Measurements from ENCODE around the gene ANKRD33B.
"Not testable (repeated sequence)": the region's sequence is repeated elsewhere in the genome, so short reads cannot be mapped to it uniquely, and the experiment has no call there.

Gene ANKRD33B

GRCh38 chr5:10563945-10564837, at the start of gene ANKRD33B:
Gene ANKRD33B, plus strand, starts transcription at chr5:10564070. Its CDS starts 398 bp downstream, at chr5:10564468.
- DNase-seq (ENCODE audit: low read depth): peak; percentile 70

DNA sequence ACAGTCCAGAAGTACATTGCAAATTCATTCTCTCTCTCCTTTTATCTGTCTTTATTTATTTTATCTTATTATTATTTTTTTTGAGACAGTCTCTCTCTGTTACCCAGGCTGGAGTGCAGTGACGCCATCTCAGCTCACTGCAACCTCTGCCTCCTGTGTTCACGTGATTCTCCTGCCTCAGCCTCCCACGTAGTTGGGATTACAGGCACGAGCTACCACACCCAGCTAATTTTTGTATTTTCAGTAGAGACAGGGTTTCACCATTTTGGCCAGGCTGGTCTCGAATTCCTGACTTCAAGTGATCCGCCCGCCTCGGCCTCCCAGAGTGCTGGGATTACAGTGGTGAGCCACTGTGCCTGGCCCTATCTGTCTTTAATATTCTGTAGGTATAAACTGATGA, 49.3 kb upstream of the ANKRD33B start:
- not testable (repeated sequence) for DNase-seq (ENCODE audit: low read depth)

GRCh38 chr5:10515492-10515891, 48.4 kb upstream of the ANKRD33B start:
- no peak for DNase-seq (ENCODE audit: low read depth)

DNA sequence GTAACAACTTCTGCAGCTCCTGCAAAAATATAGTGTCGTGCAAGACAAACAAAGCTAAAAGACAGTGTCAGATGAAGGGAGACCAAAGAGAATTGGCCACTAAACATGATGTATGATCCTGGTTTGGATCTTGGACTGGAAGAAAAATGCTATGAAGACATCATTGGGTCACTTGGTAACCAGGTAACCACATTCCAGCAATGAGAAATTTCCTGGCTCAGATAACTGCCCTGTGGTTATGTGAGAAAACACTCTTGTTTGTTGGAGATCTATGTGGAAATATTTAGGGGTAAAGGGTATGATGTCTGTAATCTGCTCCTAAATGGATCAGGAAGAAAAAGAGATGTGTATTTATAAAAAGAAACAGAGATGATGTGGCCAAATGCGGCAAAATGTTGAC, 45.5 kb upstream of the ANKRD33B start:
- DNase-seq (ENCODE audit: low read depth): no peak

DNA sequence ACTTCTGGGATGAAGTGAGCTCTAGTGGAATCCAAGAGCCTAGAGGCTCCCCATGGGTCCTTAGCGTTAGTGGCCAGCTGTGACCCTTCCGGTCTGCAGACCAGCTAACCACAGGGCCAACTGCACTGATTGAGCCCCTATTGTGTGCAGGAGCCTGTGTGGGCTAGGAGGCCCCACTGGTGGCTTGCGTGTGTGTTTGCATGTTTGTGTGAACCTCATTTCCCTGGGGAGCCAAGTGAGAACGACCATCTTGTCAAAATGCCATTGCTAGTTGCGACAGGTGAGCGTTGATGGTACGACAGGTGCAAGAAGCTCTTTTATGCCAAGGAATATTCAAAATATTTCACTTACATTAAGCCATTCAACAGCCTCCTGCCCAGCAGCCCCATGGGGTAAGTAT, 44.1 kb upstream of the ANKRD33B start:
- no peak for DNase-seq (ENCODE audit: low read depth)

GRCh38 chr5:10520706-10521105, 43.2 kb upstream of the ANKRD33B start:
- no peak for DNase-seq (ENCODE audit: low read depth)

- DNase-seq (ENCODE audit: low read depth): no peak
These were observed 42.2 kb upstream of the ANKRD33B start for GRCh38 chr5:10521466-10522223.

- DNase-seq (ENCODE audit: low read depth): no peak
These were observed 41.7 kb upstream of the ANKRD33B start for GRCh38 chr5:10522224-10522611.

GRCh38 chr5:10524376-10525123, 39.3 kb upstream of the ANKRD33B start:
- DNase-seq (ENCODE audit: low read depth): no peak

- no peak for DNase-seq (ENCODE audit: low read depth)
These were observed 38.8 kb upstream of the ANKRD33B start for GRCh38 chr5:10525124-10525495.

GRCh38 chr5:10527281-10527950, 36.5 kb upstream of the ANKRD33B start:
- no peak for DNase-seq (ENCODE audit: low read depth)

- DNase-seq (ENCODE audit: low read depth): no peak
These were observed 35.6 kb upstream of the ANKRD33B start for GRCh38 chr5:10528056-10528816.

- DNase-seq (ENCODE audit: low read depth): no peak
These were observed 35.0 kb upstream of the ANKRD33B start for GRCh38 chr5:10528827-10529226.

DNA sequence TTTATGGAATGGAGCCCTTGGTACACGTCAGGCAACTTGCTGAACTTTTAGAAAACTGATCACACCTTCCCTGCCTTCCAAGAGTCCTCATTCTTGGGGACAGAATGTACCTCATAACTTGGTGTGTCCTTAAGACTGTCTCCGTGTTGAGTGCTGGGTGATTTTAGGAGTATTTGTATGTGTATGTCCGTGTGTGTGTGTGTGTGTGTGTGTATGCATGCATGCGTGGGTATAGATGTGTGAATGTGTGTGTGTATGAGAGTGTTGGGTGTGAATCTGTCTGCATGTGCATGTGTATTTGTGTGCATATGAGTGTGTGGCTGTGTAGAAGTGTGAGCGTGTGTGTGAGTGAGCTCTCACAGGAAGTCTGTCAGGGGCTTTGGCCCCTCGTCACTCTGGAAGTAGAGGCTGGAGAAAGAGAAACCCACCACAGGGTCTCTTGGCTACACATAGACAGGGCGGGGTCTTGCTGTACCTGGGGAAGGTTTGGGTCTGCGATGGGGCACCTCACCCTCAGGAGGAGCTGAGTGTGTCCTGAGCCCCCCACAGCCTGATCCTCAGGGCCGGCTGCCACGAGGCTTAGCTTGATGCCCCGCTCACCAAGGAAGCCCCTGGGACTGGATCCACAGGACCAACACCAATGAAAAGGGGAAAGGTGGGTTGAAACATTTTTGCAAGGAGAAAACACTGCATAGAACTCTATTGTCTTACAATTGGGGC, 33.1 kb upstream of the ANKRD33B start:
- DNase-seq (ENCODE audit: low read depth): no peak

- no peak for DNase-seq (ENCODE audit: low read depth)
These were observed 31.4 kb upstream of the ANKRD33B start for GRCh38 chr5:10532421-10532820.

DNA sequence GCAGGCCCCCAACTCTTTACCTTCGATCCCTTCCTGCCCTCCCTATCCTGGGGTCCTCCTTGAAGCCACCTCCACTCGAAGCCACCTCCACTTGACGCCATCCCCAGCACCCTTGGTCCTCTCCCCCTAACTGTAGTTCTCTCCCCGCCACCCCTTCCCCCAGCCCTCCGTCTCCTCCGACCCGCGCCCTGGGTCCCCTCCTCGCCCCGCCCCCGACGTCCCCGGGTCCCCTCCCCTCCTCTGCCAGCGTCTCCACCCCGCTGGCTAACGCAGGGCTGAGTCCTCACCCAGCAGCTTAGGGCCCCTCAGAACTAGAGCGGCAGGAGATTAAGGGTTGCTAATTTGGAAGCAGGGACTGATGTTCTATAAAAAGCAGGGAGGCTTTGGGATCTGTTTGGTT, 30.6 kb upstream of the ANKRD33B start:
- no peak for DNase-seq (ENCODE audit: low read depth)

- no peak for DNase-seq (ENCODE audit: low read depth)
These were observed 29.0 kb upstream of the ANKRD33B start for GRCh38 chr5:10534561-10535530.

DNA sequence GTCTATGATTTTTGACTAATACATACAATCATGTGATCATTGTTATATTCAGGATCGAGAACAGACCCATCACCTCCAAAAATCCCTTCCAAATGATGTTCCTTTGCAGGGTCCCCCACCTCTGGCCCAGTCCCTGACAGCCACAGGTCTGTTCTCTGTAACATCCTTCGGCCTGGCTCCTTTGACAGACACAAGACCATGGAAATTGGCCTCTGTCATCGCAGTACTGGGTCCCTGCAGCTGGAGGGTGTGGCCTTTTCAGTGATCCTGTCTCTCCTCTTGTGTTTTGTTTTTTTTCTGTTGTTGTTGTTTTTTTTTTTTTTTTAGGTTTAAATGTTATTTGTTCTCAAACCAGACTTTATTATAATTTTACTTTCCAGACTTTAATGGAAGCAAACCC, 27.4 kb upstream of the ANKRD33B start:
- no peak for DNase-seq (ENCODE audit: low read depth)

- DNase-seq (ENCODE audit: low read depth): no peak
These were observed 26.8 kb upstream of the ANKRD33B start for GRCh38 chr5:10536931-10537579.

Data from activated T-helper 9 cell treated with anti-CD3 and anti-CD28 coated beads, Interleukin-2, amount 50 U/mL, for 16 hours (primary cell).